Suprapubic skin (tissue), 4 donors: ENCODE data around the gene ETS1. TPM values are rescaled to one million over a fixed set of nuclear protein-coding genes. Genes with fewer than 3 reads are reported as not detected.
"Not testable (repeated sequence)": the region's sequence is repeated elsewhere in the genome, so short reads cannot be mapped to it uniquely, and the experiment has no call there.

Experiments used
- DNase-seq, 2 donors: peaks; one replicate each; pipeline ENCODE4 v3.0.0-alpha.2; 2019; ENCODE audit warnings: low spot score in 2 of 2
- H3K27ac ChIP-seq: fragments of 200-600 bp; sonication (generic); one replicate; pipeline ENCODE4 v1.5.1; 2019
- H3K27me3 ChIP-seq: fragments of 200-600 bp; sonication (generic); one replicate; pipeline ENCODE4 v1.5.1; 2019
- H3K36me3 ChIP-seq: fragments of 200-600 bp; sonication (generic); one replicate; pipeline ENCODE4 v1.5.1; 2019
- H3K4me1 ChIP-seq: fragments of 200-600 bp; sonication (generic); one replicate; pipeline ENCODE4 v1.5.1; 2019
- H3K4me3 ChIP-seq: fragments of 200-600 bp; sonication (generic); one replicate; pipeline ENCODE4 v1.5.1; 2019; ENCODE audit warnings: mild to moderate bottlenecking
- H3K9me3 ChIP-seq: fragments of 200-600 bp; sonication (generic); one replicate; pipeline ENCODE4 v1.5.1; 2019
- EP300 ChIP-seq: sonication (generic); formaldehyde crosslinking; IDR thresholded peaks from one replicate; pipeline ENCODE4 v1.6.1; 2017; ENCODE audit warnings: antibody characterized with exemption
- POLR2A ChIP-seq, 2 donors: fragments of 450-650 bp; IDR thresholded peaks; one replicate each; pipeline ENCODE4 v1.6.1; 2017; ENCODE audit warnings: antibody characterized with exemption in 2 of 2, mild to moderate bottlenecking in 2 of 2, moderate library complexity in 2 of 2
- POLR2AphosphoS5 ChIP-seq, 3 donors: sonication (generic); formaldehyde crosslinking; IDR thresholded peaks; one replicate each; pipeline ENCODE4 v1.6.1; 2017; ENCODE audit warnings: antibody characterized with exemption in 3 of 3
- WGBS: methylation state at CpG from one replicate; pipeline ENCODE4 v1.1.5; 2018; 5-methylcytosine and 5-hydroxymethylcytosine counted together
- total RNA-seq, 4 donors: library from RNA; depleted of rRNA; stranded (reverse); fragments of >200 nt; gene quantifications; one replicate each; pipeline ENCODE4 v1.1.0, GENCODE V29; 2016
- TF ChIP-seq, protein P1 (sequence below), 2 donors: fragments of 200-600 bp in 1 of 2; fragments of 450-650 bp in 1 of 2; sonication (generic) in 1 of 2; IDR thresholded peaks; one replicate each; pipeline ENCODE4 v1.5.1; 2016 to 2019; ENCODE audit warnings: antibody characterized with exemption in 2 of 2, mild to moderate bottlenecking in 1 of 2, moderate library complexity in 1 of 2

ETS1 gene
- total RNA-seq, 4 donors from 2014 or later, result 21.7 to 42.6 (median 33.7) TPM

DNA sequence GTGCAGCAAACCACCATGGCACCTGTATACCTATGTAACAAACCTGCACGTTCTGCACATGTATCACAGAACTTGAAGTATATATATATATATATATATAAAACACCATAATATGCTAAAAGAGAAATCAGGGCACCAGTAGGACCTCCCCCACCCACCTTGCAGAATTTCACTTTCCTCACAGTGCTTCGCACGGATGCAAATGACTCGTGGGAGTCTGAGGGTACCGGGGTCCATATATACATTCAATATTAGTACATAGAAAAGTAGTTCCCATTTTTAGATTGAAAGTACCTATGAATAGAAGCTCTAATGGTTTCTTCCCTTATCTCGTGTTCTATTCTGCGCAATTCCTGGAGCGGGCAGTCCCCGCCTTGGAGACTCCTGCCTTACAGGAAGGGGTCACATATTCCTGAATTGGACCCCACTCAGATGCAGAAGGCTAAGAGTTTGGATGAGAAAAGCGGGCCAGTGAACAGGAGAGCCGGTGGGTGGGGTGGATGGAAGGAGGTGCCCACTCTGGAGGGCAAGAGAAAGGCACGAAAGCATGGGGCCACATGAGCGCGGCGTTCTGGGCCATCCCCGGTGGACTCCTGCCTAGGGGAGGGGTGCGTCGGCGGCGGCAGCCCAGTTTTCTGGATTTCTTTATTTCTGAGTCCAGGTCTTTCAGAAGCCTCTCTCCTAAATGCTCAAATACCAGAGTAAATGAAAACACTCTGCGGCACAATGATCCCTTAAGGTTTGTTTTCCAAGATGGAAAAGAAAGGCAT, 136.3 kb downstream of the ETS1 start:
- Histone ChIP-seq H3K4me3 (peak overlapping the region; percentile 24), H3K27me3 (no peaks in the 10 kb centered on the region), H3K4me1 (peaks cover 26% of the 10 kb centered on the region), H3K27ac (peak overlapping the region; percentile 51), H3K36me3 (no peaks in the 10 kb centered on the region), H3K9me3 (no peaks in the 10 kb centered on the region)
- 70% methylated on average over 20 of the region's 21 CpGs for WGBS
- TF ChIP-seq EP300, result no peak
- TF ChIP-seq, protein P1, sequence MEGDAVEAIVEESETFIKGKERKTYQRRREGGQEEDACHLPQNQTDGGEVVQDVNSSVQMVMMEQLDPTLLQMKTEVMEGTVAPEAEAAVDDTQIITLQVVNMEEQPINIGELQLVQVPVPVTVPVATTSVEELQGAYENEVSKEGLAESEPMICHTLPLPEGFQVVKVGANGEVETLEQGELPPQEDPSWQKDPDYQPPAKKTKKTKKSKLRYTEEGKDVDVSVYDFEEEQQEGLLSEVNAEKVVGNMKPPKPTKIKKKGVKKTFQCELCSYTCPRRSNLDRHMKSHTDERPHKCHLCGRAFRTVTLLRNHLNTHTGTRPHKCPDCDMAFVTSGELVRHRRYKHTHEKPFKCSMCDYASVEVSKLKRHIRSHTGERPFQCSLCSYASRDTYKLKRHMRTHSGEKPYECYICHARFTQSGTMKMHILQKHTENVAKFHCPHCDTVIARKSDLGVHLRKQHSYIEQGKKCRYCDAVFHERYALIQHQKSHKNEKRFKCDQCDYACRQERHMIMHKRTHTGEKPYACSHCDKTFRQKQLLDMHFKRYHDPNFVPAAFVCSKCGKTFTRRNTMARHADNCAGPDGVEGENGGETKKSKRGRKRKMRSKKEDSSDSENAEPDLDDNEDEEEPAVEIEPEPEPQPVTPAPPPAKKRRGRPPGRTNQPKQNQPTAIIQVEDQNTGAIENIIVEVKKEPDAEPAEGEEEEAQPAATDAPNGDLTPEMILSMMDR (IDR thresholded peaks at IDR 0.05), result no peak
- TF ChIP-seq POLR2A (IDR thresholded peaks at IDR 0.05), result no peak
- no peak for TF ChIP-seq POLR2AphosphoS5 (IDR thresholded peaks at IDR 0.05)
- DNase-seq, result no peak

DNA sequence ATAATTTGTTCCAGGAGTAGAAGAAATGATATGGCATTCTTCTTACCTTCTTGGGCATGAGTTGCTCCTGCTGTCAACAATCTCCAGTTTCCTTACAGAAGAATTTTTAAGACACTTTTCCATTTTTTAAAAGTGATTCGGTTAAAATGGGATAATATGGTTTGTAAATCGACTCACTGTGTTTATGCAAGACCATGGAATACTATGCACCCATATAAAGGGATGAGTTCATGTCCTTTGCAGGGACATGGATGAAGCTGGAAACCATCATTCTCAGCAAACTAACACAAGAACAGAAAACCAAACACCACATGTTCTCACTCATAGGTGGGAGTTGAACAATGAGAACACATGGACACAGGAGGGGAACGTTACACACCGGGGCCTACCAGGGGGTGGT, 136.9 kb downstream of the ETS1 start:
- not testable (repeated sequence) for H3K27ac ChIP-seq, DNase-seq, H3K9me3 ChIP-seq, H3K27me3 ChIP-seq, H3K36me3 ChIP-seq, H3K4me3 ChIP-seq
- WGBS, result 91% methylated on average over 4 of the region's 4 CpGs
- peaks cover 26% of the 10 kb centered on the region for H3K4me1 ChIP-seq

DNA sequence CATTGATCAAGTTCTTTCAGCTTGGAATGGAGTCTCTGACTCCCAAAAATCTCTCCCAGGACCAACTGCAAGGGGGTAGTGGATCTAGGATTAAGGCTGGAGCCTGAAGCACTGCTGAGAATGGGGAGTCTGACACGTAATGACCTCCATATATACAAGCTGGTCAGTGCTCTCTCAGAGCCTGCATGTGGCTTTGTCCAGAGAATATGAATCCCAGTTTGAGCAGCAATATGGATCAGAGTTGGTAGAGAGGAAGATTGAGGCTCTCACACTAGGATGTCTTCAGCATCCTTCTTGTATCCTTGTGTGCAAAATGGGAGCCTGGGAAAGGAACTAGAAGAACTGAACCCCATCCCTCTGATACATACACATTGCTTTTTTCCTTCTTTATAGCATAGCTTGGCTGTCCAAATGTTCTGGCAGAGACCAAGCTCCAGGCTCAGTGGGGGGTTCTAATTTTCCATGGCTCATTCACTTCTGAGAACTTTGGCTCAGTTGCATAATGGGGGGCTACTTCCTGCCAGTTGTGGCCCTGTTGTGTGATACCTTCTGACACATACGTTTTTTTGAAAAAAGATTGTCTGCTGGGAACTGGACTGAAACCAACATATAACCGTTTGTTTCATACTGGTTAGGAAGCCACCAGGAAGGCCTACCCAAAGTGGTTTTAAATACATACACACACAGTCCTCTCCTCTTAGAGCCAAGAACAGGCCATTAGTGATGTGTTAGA, 138.2 kb downstream of the ETS1 start:
- Histone ChIP-seq H3K27ac (no peak overlapping the region), H3K9me3 (no peaks in the 10 kb centered on the region), H3K4me1 (peaks cover 26% of the 10 kb centered on the region), H3K27me3 (no peaks in the 10 kb centered on the region), H3K36me3 (no peaks in the 10 kb centered on the region), H3K4me3 (no peak overlapping the region)
- TF ChIP-seq, protein P1 (IDR thresholded peaks at IDR 0.05), result no peak
- TF ChIP-seq POLR2A (IDR thresholded peaks at IDR 0.05) (no peak), POLR2AphosphoS5 (IDR thresholded peaks at IDR 0.05) (no peak), EP300 (no peak)
- 85% methylated on average over 3 of the region's 3 CpGs for WGBS
- DNase-seq, result no peak

DNA sequence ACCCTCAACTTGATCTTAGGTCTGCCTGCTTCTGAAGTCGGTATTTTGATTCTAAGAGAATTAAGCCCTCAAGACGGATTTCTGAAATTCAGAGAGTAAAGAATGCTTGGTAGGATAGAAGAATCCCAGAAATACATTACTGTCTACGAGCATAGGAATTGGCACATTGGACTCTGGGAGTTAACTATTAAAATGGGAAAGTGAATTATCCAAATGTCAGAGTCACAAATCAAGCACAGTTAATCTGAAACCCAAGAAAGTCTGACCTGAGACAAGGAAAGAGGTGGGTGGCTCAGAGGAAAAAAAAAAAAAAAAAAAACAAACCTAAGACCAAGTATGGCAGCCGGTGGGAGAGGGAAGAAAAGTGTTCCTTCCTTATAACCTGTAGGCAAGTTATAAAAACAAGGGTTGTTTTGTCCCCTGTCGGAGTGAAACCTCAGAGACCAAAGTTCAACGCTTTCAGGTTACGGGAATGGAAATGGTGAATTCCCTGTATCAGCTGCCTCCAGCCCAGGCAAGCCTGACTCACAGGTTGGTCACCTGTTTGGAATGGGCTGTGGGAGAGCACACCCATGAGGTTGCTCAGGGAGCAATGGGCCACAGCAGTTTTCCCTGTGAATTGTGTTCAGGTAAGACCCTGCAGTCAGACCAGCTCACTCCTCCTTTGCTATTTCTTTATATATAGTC, 139.0 kb downstream of the ETS1 start:
- WGBS, result 64% methylated on average over 7 of the region's 7 CpGs
- peaks cover 20% of the 10 kb centered on the region for H3K4me1 ChIP-seq
- H3K27me3 ChIP-seq, result no peaks in the 10 kb centered on the region
- H3K9me3 ChIP-seq, result no peaks in the 10 kb centered on the region
- DNase-seq, result no peak
- H3K4me3 ChIP-seq, result no peak overlapping the region
- TF ChIP-seq POLR2AphosphoS5 (IDR thresholded peaks at IDR 0.05), result no peak
- no peak for TF ChIP-seq EP300
- TF ChIP-seq, protein P1 (IDR thresholded peaks at IDR 0.05), result no peak
- no peak overlapping the region for H3K27ac ChIP-seq
- no peaks in the 10 kb centered on the region for H3K36me3 ChIP-seq

DNA sequence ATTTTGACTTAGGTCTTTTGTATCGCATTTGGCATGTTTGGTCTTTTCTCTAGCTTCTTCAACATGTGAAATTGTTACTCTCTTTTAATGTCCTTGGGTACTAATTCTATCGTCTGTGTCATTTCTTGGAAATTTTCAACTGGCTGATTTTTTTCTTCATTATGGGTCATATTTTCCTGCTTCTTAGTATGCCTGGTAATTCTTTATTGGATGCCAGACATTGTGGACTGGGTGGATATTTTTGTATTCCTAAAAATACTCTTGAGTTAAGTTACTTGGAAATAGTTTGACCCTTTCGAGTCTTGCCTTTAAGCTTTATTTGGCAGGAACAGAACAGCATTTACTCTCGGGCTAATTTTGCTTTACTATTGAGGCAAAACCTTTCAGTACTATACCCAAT, 140.1 kb downstream of the ETS1 start:
- Histone ChIP-seq H3K27ac (no peak overlapping the region), H3K4me1 (peaks cover 10% of the 10 kb centered on the region), H3K36me3 (no peaks in the 10 kb centered on the region), H3K27me3 (no peaks in the 10 kb centered on the region), H3K4me3 (no peak overlapping the region), H3K9me3 (no peaks in the 10 kb centered on the region)
- 76% methylated on average over 4 of the region's 4 CpGs for WGBS
- DNase-seq, result no peak
- TF ChIP-seq, protein P1 (IDR thresholded peaks at IDR 0.05), result no peak
- TF ChIP-seq POLR2AphosphoS5 (IDR thresholded peaks at IDR 0.05) (no peak), EP300 (no peak), POLR2A (IDR thresholded peaks at IDR 0.05) (no peak)

DNA sequence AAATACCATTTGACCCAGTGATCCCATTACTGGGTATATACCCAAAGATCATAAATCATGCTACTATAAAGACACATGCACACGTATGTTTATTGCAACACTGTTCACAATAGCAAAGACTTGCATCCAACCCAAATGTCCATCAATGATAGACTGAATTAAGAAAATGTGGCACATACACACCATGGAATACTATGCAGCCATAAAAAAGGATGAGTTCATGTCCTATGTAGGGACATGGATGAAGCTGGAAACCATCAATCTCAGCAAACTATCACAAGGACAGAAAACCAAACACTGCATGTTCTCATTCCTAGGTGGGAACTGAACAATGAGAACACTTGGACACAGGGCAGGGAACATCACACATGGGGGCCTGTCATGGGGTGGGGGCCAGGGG, 141.4 kb downstream of the ETS1 start:
- WGBS, result 89% methylated on average over 1 of the region's 1 CpG
- H3K4me1 ChIP-seq, H3K36me3 ChIP-seq, H3K27ac ChIP-seq, H3K4me3 ChIP-seq, H3K9me3 ChIP-seq, DNase-seq, H3K27me3 ChIP-seq: not testable (repeated sequence)
